A549 (cell line): ENCODE measurements around the gene BEAN1.

ENCODE experiments used
- CEBPB ChIP-seq, 2 experiments: fragments of >200 bp in 1 of 2; sonication (Bioruptor Twin) in 1 of 2; formaldehyde crosslinking in 1 of 2; IDR thresholded peaks; 2 replicates each; pipeline ENCODE4 v1.6.1; 2012 to 2016
- CHD4 ChIP-seq: fragments of 200-600 bp; sonication (generic); IDR thresholded peaks from 2 replicates; pipeline ENCODE4 v1.6.1; 2016; ENCODE audit warnings: antibody characterized with exemption, mild to moderate bottlenecking, borderline replicate concordance
- CTCF ChIP-seq: fragments of >200 bp; sonication (Bioruptor Twin); formaldehyde crosslinking; IDR thresholded peaks from 3 replicates; pipeline ENCODE4 v1.5.1; 2016
- EP300 ChIP-seq, 2 experiments: fragments of >200 bp; sonication (Bioruptor Twin); formaldehyde crosslinking; IDR thresholded peaks; 2 replicates in 1 of 2; 3 replicates in 1 of 2; pipeline ENCODE4 v1.6.1; 2016 to 2017
- MAX ChIP-seq: IDR thresholded peaks from 2 replicates; pipeline ENCODE4 v1.6.1; 2012
- NFE2L2 ChIP-seq: fragments of 150-350 bp; conservative IDR thresholded peaks from 2 replicates; pipeline ENCODE4 v1.6.1; 2014; ENCODE audit warnings: low read length
- NR3C1 ChIP-seq: fragments of >200 bp; sonication (Bioruptor Twin); formaldehyde crosslinking; IDR thresholded peaks from 3 replicates; pipeline ENCODE4 v1.6.1; 2017
- PHF8 ChIP-seq: fragments of 200-600 bp; sonication (generic); IDR thresholded peaks from 2 replicates; pipeline ENCODE4 v1.6.1; 2016; ENCODE audit warnings: low read depth, mild to moderate bottlenecking, antibody characterized with exemption, moderate library complexity, borderline replicate concordance
- POLR2A ChIP-seq: IDR thresholded peaks from 2 replicates; pipeline ENCODE4 v1.6.1; 2012; ENCODE audit warnings: mild to moderate bottlenecking, low read length
- POLR2AphosphoS2 ChIP-seq: conservative IDR thresholded peaks from 2 replicates; pipeline ENCODE4 v1.6.1; 2012; ENCODE audit warnings: low read length, improper control_type of control experiment, inconsistent platforms

- no peak for TF ChIP-seq NFE2L2
- no peak for TF ChIP-seq MAX
- no peak for TF ChIP-seq CTCF
- TF ChIP-seq EP300 (IDR thresholded peaks at IDR 0.05), result no peak
- no peak for TF ChIP-seq CEBPB (IDR thresholded peaks at IDR 0.05)
- no peak for TF ChIP-seq POLR2A
- TF ChIP-seq POLR2AphosphoS2, result no peak
- no peak for TF ChIP-seq NR3C1
- no peak for TF ChIP-seq PHF8
- TF ChIP-seq CHD4, result no peak
Observed at GRCh38 chr16:66441586-66442375, 14.7 kb downstream of the BEAN1 start.
